ENCODE results near the gene UPP1.

Gene UPP1

DNA sequence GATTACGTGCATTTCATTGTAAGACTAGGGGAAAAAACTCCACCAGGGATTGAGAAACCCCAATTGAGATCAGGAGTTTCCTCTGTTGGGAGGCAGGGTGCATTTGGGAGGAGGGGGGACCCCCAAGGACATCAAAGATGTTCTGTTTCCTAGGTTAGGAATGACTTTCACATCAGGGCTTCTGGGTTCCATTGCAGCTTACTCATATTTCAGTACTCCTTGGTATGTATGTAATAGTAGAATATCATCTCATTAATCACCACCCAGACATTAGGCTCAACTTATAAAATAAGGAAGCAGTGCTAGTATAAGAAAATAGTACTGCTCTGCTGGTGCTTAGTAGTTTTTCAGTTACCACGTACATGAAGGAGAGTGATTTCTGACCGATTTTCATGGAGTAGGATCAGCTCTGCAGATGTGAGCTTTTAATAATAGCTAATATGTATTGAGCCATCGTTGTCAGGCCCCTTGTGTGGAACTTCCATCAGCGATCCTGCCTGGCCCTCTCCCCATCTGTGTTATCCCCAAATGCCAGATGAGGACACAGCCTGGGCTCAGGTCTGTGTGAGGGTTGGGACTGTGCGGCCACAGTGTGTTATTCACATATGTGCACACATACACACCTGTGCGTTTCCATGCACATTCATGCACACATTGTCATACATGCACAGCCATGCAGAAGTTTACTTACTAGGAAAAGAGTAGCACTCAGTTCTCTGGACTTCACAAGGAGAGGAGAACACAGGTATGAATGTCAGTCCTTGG, 23.5 kb downstream of the UPP1 start:
- no peak overlapping the region for H3K4me3 ChIP-seq (ENCODE audit: low read depth, low read length)
- no peak for TF ChIP-seq POLR2A (IDR thresholded peaks at IDR 0.05; ENCODE audit: extremely low read depth, insufficient read length)
- TF ChIP-seq, protein P1, sequence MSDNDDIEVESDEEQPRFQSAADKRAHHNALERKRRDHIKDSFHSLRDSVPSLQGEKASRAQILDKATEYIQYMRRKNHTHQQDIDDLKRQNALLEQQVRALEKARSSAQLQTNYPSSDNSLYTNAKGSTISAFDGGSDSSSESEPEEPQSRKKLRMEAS (IDR thresholded peaks at IDR 0.05; ENCODE audit: low read depth, low read length): no peak
- TF ChIP-seq, protein P2, sequence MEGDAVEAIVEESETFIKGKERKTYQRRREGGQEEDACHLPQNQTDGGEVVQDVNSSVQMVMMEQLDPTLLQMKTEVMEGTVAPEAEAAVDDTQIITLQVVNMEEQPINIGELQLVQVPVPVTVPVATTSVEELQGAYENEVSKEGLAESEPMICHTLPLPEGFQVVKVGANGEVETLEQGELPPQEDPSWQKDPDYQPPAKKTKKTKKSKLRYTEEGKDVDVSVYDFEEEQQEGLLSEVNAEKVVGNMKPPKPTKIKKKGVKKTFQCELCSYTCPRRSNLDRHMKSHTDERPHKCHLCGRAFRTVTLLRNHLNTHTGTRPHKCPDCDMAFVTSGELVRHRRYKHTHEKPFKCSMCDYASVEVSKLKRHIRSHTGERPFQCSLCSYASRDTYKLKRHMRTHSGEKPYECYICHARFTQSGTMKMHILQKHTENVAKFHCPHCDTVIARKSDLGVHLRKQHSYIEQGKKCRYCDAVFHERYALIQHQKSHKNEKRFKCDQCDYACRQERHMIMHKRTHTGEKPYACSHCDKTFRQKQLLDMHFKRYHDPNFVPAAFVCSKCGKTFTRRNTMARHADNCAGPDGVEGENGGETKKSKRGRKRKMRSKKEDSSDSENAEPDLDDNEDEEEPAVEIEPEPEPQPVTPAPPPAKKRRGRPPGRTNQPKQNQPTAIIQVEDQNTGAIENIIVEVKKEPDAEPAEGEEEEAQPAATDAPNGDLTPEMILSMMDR (IDR thresholded peaks at IDR 0.05; ENCODE audit: low read depth, low read length): no peak
- TF ChIP-seq MYC (IDR thresholded peaks at IDR 0.05; ENCODE audit: low read depth, low read length): no peak
- no peak for DNase-seq (ENCODE audit: low read depth)

DNA sequence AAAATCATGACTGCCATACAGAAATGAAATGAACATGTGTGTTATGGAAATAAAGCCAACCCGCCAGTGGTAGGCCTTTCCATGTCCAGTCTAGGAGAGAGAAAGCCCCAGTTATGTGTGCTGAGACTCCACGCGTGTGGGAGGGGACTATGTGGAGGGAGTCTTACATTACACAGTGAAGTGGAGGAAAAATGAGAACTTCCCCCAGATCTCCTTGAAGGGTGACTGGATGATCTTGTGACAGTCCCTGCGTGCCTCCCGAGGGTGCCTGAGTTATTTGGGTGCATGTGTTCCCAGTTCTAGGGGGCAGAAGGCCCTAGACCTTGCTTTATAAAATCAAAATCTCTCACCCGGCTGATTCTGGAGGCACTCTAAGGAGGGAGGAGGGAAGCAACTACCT, 24.2 kb downstream of the UPP1 start:
- TF ChIP-seq MYC (IDR thresholded peaks at IDR 0.05; ENCODE audit: low read depth, low read length): no peak
- TF ChIP-seq, protein P1 (IDR thresholded peaks at IDR 0.05; ENCODE audit: low read depth, low read length): no peak
- no peak for TF ChIP-seq POLR2A (IDR thresholded peaks at IDR 0.05; ENCODE audit: extremely low read depth, insufficient read length)
- TF ChIP-seq, protein P2 (IDR thresholded peaks at IDR 0.05; ENCODE audit: low read depth, low read length): no peak
- H3K4me3 ChIP-seq (ENCODE audit: low read depth, low read length): no peak overlapping the region
- DNase-seq (ENCODE audit: low read depth): no peak

DNA sequence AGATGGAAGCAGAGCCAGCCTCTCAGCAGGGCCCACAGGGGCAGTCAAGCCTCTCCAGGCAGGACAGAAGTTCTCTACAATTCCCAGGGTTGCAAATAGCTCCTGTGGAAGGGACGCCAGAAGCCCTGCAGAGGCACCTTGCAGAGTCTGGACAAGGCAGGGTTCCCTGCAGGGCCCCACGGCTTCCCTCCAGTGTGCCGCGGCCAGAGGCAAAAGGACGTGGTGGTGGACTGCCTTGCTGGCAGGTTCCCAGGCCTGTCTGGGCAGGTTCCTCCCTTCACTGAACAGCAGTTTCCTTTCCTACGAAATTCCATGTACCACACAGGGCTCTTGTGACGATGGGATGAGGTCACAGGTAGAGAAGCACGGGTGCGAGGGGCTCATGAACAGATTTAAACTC, 25.1 kb downstream of the UPP1 start:
- H3K4me3 ChIP-seq (ENCODE audit: low read depth, low read length): no peak overlapping the region
- TF ChIP-seq, protein P1 (IDR thresholded peaks at IDR 0.05; ENCODE audit: low read depth, low read length): no peak
- TF ChIP-seq, protein P2 (IDR thresholded peaks at IDR 0.05; ENCODE audit: low read depth, low read length): no peak
- TF ChIP-seq MYC (IDR thresholded peaks at IDR 0.05; ENCODE audit: low read depth, low read length) (no peak), POLR2A (IDR thresholded peaks at IDR 0.05; ENCODE audit: extremely low read depth, insufficient read length) (no peak)
- no peak for DNase-seq (ENCODE audit: low read depth)

DNA sequence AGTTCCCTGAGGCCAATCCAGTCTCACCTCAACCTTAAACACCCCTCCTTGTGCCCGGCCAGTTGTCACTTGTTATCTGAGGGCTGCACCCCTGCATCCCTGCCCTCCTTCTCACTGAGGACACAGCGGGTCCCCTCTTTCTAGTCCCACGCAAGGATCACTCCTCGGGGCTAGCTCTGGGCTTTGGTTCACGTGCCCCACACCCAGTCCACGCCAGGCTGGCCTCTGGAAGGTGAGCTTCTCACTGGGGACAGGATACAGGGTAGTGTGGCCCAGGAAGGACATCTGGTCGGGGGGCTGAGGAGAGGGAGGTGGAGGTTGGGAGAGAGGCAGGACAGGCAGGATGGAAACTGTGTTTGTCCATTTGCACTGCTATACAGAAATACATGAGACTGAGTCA, 25.5 kb downstream of the UPP1 start:
- TF ChIP-seq, protein P2 (IDR thresholded peaks at IDR 0.05; ENCODE audit: low read depth, low read length): no peak
- TF ChIP-seq POLR2A (IDR thresholded peaks at IDR 0.05; ENCODE audit: extremely low read depth, insufficient read length) (no peak), MYC (IDR thresholded peaks at IDR 0.05; ENCODE audit: low read depth, low read length) (no peak)
- TF ChIP-seq, protein P1 (IDR thresholded peaks at IDR 0.05; ENCODE audit: low read depth, low read length): no peak
- DNase-seq (ENCODE audit: low read depth): no peak
- H3K4me3 ChIP-seq (ENCODE audit: low read depth, low read length): no peak overlapping the region

DNA sequence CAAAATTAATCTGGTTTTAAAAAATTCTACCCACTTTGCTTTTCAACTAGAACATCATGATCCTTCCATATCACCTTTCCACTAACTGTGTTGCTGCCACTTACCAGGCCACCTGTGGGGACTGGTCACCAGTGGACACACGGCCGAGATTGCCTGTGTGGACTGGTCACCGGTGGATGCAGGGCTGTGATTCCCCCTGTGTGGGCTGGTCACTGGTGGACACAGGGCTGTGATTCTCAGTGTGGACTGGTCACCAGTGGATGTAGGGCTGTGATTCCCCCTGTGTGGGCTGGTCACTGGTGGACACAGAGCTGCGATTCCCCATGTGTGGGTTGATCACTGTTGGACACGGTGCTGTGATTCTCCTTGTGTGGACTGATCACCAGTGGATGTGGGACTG, 27.0 kb downstream of the UPP1 start:
- H3K4me3 ChIP-seq (ENCODE audit: low read depth, low read length): no peak overlapping the region
- no peak for DNase-seq (ENCODE audit: low read depth)
- TF ChIP-seq, protein P2 (IDR thresholded peaks at IDR 0.05; ENCODE audit: low read depth, low read length): no peak
- TF ChIP-seq POLR2A (IDR thresholded peaks at IDR 0.05; ENCODE audit: extremely low read depth, insufficient read length) (no peak), MYC (IDR thresholded peaks at IDR 0.05; ENCODE audit: low read depth, low read length) (no peak)
- TF ChIP-seq, protein P1 (IDR thresholded peaks at IDR 0.05; ENCODE audit: low read depth, low read length): no peak

Data from NB4 (cell line).